CD14-positive monocyte (primary cell): Measurements from ENCODE around the gene GALNS. TPM values are rescaled to one million over a fixed set of nuclear protein-coding genes. Genes with fewer than 3 reads are reported as not detected.

Experiments
- DNase-seq, 3 donors: peaks; one replicate each; pipeline ENCODE4 v3.0.0-alpha.2; 2011 to 2022
- H2AFZ ChIP-seq: 2 replicates; pipeline ENCODE4 v1.6.0; 2012; ENCODE audit warnings: mild to moderate bottlenecking, low read depth, low read length, inconsistent platforms; ENCODE audit not compliant: insufficient read depth, poor library complexity, severe bottlenecking
- H3K27ac ChIP-seq, 2 donors: 1 replicate in 1 of 2; 2 replicates in 1 of 2; pipeline ENCODE4 v1.5.1; 2012 to 2013; ENCODE audit warnings: low read length in 2 of 2, control low read depth in 1 of 2, inconsistent platforms in 1 of 2, low read depth in 1 of 2, mild to moderate bottlenecking in 1 of 2
- H3K27me3 ChIP-seq, 2 donors: one replicate each; pipeline versions ENCODE4 v1.6.0 to v1.6.1; 2011 to 2013; ENCODE audit warnings: low read length in 2 of 2; ENCODE audit not compliant: control insufficient read depth in 2 of 2, insufficient read depth in 2 of 2
- H3K36me3 ChIP-seq, 2 donors: replicated peaks in 1 of 2; 1 replicate in 1 of 2; 2 replicates in 1 of 2; pipeline versions ENCODE4 v1.5.1 to v1.6.1; 2012 to 2013; ENCODE audit warnings: low read length in 2 of 2, control low read depth in 1 of 2, inconsistent platforms in 1 of 2, mild to moderate bottlenecking in 1 of 2; ENCODE audit not compliant: insufficient read depth in 2 of 2, control insufficient read depth in 1 of 2
- H3K4me1 ChIP-seq, 2 donors: 1 replicate in 1 of 2; 2 replicates in 1 of 2; pipeline versions ENCODE4 v1.5.1 to v1.6.1; 2012 to 2013; ENCODE audit warnings: low read length in 2 of 2, control low read depth in 1 of 2, inconsistent platforms in 1 of 2, mild to moderate bottlenecking in 1 of 2, moderate library complexity in 1 of 2; ENCODE audit not compliant: insufficient read depth in 2 of 2, control insufficient read depth in 1 of 2
- H3K4me2 ChIP-seq: replicated peaks from 2 replicates; pipeline ENCODE3; 2012; ENCODE audit warnings: low read length, moderate library complexity, mild to moderate bottlenecking; ENCODE audit not compliant: poor library complexity, severe bottlenecking; ENCODE audit errors: extremely low read depth
- H3K4me3 ChIP-seq, 3 experiments: fragments of 200-600 bp in 1 of 3; sonication (generic) in 1 of 3; replicated peaks in 1 of 3; 1 replicate in 2 of 3; 2 replicates in 1 of 3; pipeline ENCODE4 v1.5.1; 2011 to 2013; ENCODE audit warnings: low read length in 3 of 3, mild to moderate bottlenecking in 3 of 3, control low read depth in 2 of 3, low read depth in 2 of 3, inconsistent platforms in 1 of 3, moderate library complexity in 1 of 3
- H3K79me2 ChIP-seq: 2 replicates; pipeline ENCODE4 v1.6.0; 2012; ENCODE audit warnings: mild to moderate bottlenecking, control low read depth, inconsistent platforms, low read length, moderate library complexity; ENCODE audit not compliant: insufficient read depth
- H3K9ac ChIP-seq: 2 replicates; pipeline ENCODE4 v1.6.0; 2017; ENCODE audit warnings: low read length, mild to moderate bottlenecking; ENCODE audit not compliant: insufficient read depth, poor library complexity, severe bottlenecking
- H3K9me3 ChIP-seq, 2 donors: replicated peaks in 1 of 2; 1 replicate in 1 of 2; 2 replicates in 1 of 2; pipeline versions ENCODE4 v1.5.1 to v1.6.1; 2012 to 2013; ENCODE audit warnings: low read length in 2 of 2, control low read depth in 1 of 2; ENCODE audit not compliant: control insufficient read depth in 1 of 2, insufficient read depth in 1 of 2
- H4K20me1 ChIP-seq: 2 replicates; pipeline ENCODE4 v1.6.0; 2012; ENCODE audit warnings: mild to moderate bottlenecking, low read length, control low read depth, moderate library complexity; ENCODE audit not compliant: insufficient read depth
- H3K27ac Mint-ChIP-seq, 7 donors: one replicate each; pipeline ENCODE4 v1.8.0; 2020; ENCODE audit warnings: mild to moderate bottlenecking in 7 of 7, mixed read lengths in 7 of 7, moderate library complexity in 6 of 7, inconsistent platforms in 2 of 7
- H3K27me3 Mint-ChIP-seq, 3 donors: one replicate each; pipeline ENCODE4 v1.8.0; 2021 to 2022; ENCODE audit warnings: low read depth in 3 of 3, mild to moderate bottlenecking in 3 of 3, mixed read lengths in 3 of 3, moderate library complexity in 3 of 3, inconsistent platforms in 1 of 3
- H3K36me3 Mint-ChIP-seq, 2 donors: one replicate each; pipeline ENCODE4 v1.8.0; 2020; ENCODE audit warnings: mixed read lengths in 2 of 2, inconsistent platforms in 1 of 2, mild to moderate bottlenecking in 1 of 2
- H3K4me1 Mint-ChIP-seq: one replicate; pipeline ENCODE4 v1.8.0; 2020; ENCODE audit warnings: mild to moderate bottlenecking, mixed read lengths
- H3K4me3 Mint-ChIP-seq, 2 donors: one replicate each; pipeline ENCODE4 v1.8.0; 2020; ENCODE audit warnings: mild to moderate bottlenecking in 2 of 2, mixed read lengths in 2 of 2, moderate library complexity in 1 of 2
- H3K9me3 Mint-ChIP-seq, 7 donors: one replicate each; pipeline ENCODE4 v1.8.0; 2020 to 2022; ENCODE audit warnings: mixed read lengths in 7 of 7, mild to moderate bottlenecking in 6 of 7, moderate library complexity in 6 of 7, inconsistent platforms in 2 of 7
- CTCF ChIP-seq: fragments of 200-600 bp; IDR thresholded peaks from one replicate; pipeline ENCODE4 v1.8.0; 2022; ENCODE audit warnings: antibody characterized with exemption, mild to moderate bottlenecking
- WGBS: methylation state at CpG from one replicate; pipeline ENCODE4 v1.1.5; 2013; ENCODE audit warnings: missing lambda C conversion rate; ENCODE audit not compliant: insufficient coverage; 5-methylcytosine and 5-hydroxymethylcytosine counted together
- intact Hi-C, 2 donors: fragments of 100-400 bp; cut with micrococcal nuclease; formaldehyde crosslinking; loops; one replicate each; pipeline versions ENCODE4 v1.15.0 to v1.15.1; 2023
- polyA plus RNA-seq, 3 donors: library from polyadenylated mRNA; depleted of rRNA in 1 of 3; unstranded in 2 of 3; stranded (reverse) in 1 of 3; fragments of 300-500 nt in 2 of 3; fragments of >200 nt in 1 of 3; fragmentation: Illumina TruSeq in 2 of 3; gene quantifications; 1 replicate in 2 of 3; 2 replicates in 1 of 3; pipeline ENCODE4 v1.2.3, GENCODE V29; 2012 to 2021

GALNS gene
- polyA plus RNA-seq, 3 donors, result 20.2 to 34.4 (median 32.2) TPM

GRCh38 chr16:88848557-88848956, 8.2 kb downstream of the GALNS start:
- H3K36me3 ChIP-seq, result peaks cover 24 to 26% of the 10 kb centered on the region in 2 donors
- peaks cover 34 to 58% of the 10 kb centered on the region in 2 donors for H3K36me3 Mint-ChIP-seq
- no peak overlapping the region for H3K27ac ChIP-seq
- H4K20me1 ChIP-seq, result peaks cover 80% of the 10 kb centered on the region
- H3K9me3 Mint-ChIP-seq, result no peaks in the 10 kb centered on the region
- H3K4me2 ChIP-seq, result no peak overlapping the region
- no peaks in the 10 kb centered on the region for H3K9me3 ChIP-seq
- H2AFZ ChIP-seq, result no peak overlapping the region
- H3K79me2 ChIP-seq, result peaks cover 17% of the 10 kb centered on the region
- H3K27me3 ChIP-seq, result no peaks in the 10 kb centered on the region
- H3K27ac Mint-ChIP-seq, result no peak overlapping the region
- TF ChIP-seq CTCF, result no peak
- H3K4me3 ChIP-seq, result no peak overlapping the region
- H3K9ac ChIP-seq, result no peak overlapping the region
- H3K4me1 ChIP-seq, result peaks cover 9 to 10% of the 10 kb centered on the region in 2 donors
- 92% methylated on average over 20 of the region's 21 CpGs for WGBS
- peaks cover 0 to 2% (median 0%) of the 10 kb centered on the region in 3 donors for H3K27me3 Mint-ChIP-seq
- H3K4me3 Mint-ChIP-seq, result no peak overlapping the region
- intact Hi-C loops, result no loop called here
- no peak for DNase-seq
- peaks cover 15% of the 10 kb centered on the region for H3K4me1 Mint-ChIP-seq

GRCh38 chr16:88847654-88848053, 9.1 kb downstream of the GALNS start:
- Mint-ChIP-seq H3K36me3 (peaks cover 41 to 67% of the 10 kb centered on the region in 2 donors), H3K4me1 (peaks cover 7% of the 10 kb centered on the region), H3K27me3 (peaks cover 0 to 2% (median 0%) of the 10 kb centered on the region in 3 donors), H3K27ac (no peak overlapping the region), H3K9me3 (no peaks in the 10 kb centered on the region), H3K4me3 (no peak overlapping the region)
- no peaks in the 10 kb centered on the region for H3K27me3 ChIP-seq
- H3K4me2 ChIP-seq, result no peak overlapping the region
- intact Hi-C loops, result no loop called here
- H3K9me3 ChIP-seq, result no peaks in the 10 kb centered on the region
- H2AFZ ChIP-seq, result no peak overlapping the region
- peaks cover under 1% of the 10 kb centered on the region in 2 donors for H3K4me1 ChIP-seq
- H3K79me2 ChIP-seq, result peaks cover 11% of the 10 kb centered on the region
- H3K9ac ChIP-seq, result no peak overlapping the region
- H4K20me1 ChIP-seq, result peaks cover 80% of the 10 kb centered on the region
- no peak for TF ChIP-seq CTCF
- peaks cover 33% of the 10 kb centered on the region in 2 donors for H3K36me3 ChIP-seq
- no peak overlapping the region for H3K4me3 ChIP-seq
- WGBS, result 98% methylated on average over 17 of the region's 18 CpGs
- H3K27ac ChIP-seq, result no peak overlapping the region
- no peak for DNase-seq
